Activated T-cell treated with anti-CD3 and anti-CD28 coated beads for 1 hour (primary cell): Measurements from ENCODE around the gene ITPR1.

ENCODE experiments used
- DNase-seq: peaks from one replicate; pipeline ENCODE4 v3.0.0-alpha.2; 2020; ENCODE audit warnings: low read depth

The ITPR1 gene

GRCh38 chr3:4533489-4534443 is 40.6 kb downstream of the ITPR1 start:
- no peak for DNase-seq

- no peak for DNase-seq
Measured at GRCh38 chr3:4534906-4535305, 41.8 kb downstream of the ITPR1 start.

GRCh38 chr3:4536260-4536659 is 43.1 kb downstream of the ITPR1 start:
- DNase-seq: no peak

- no peak for DNase-seq
Measured at GRCh38 chr3:4540267-4540666, 47.1 kb downstream of the ITPR1 start.

- no peak for DNase-seq
Measured at GRCh38 chr3:4543110-4543509, 50.0 kb downstream of the ITPR1 start.

- DNase-seq: no peak
Measured at GRCh38 chr3:4546346-4547178, 53.4 kb downstream of the ITPR1 start.

- DNase-seq: no peak
Measured at GRCh38 chr3:4547799-4548198, 54.7 kb downstream of the ITPR1 start.

GRCh38 chr3:4548356-4548755 is 55.2 kb downstream of the ITPR1 start:
- no peak for DNase-seq

GRCh38 chr3:4548780-4549179 is 55.6 kb downstream of the ITPR1 start:
- no peak for DNase-seq

GRCh38 chr3:4549896-4550295 is 56.7 kb downstream of the ITPR1 start:
- no peak for DNase-seq

GRCh38 chr3:4551051-4551711 is 58.0 kb downstream of the ITPR1 start:
- no peak for DNase-seq

- DNase-seq: no peak
Measured at GRCh38 chr3:4551794-4552442, 58.8 kb downstream of the ITPR1 start.

GRCh38 chr3:4552811-4553210 is 59.7 kb downstream of the ITPR1 start:
- no peak for DNase-seq

GRCh38 chr3:4561661-4562060 is 68.5 kb downstream of the ITPR1 start:
- DNase-seq: no peak

GRCh38 chr3:4562595-4562994 is 69.4 kb downstream of the ITPR1 start:
- DNase-seq: no peak

GRCh38 chr3:4564270-4564669 is 71.1 kb downstream of the ITPR1 start:
- DNase-seq: no peak

- no peak for DNase-seq
Measured at GRCh38 chr3:4564928-4565586, 71.9 kb downstream of the ITPR1 start.

- DNase-seq: no peak
Measured at GRCh38 chr3:4565809-4566501, 72.8 kb downstream of the ITPR1 start.

GRCh38 chr3:4568841-4569240 is 75.7 kb downstream of the ITPR1 start:
- no peak for DNase-seq

GRCh38 chr3:4570840-4571621 is 77.9 kb downstream of the ITPR1 start:
- no peak for DNase-seq
